NCI-H2196 (cell line): ENCODE results near the gene MYO5A.
"Not testable (repeated sequence)": the region's sequence is repeated elsewhere in the genome, so short reads cannot be mapped to it uniquely, and the experiment has no call there.

Source experiments
- DNase-seq: peaks from one replicate; lab custom pipeline; 2025; ENCODE audit not compliant: unreplicated experiment; lab: John Stamatoyannopoulos, UW

MYO5A gene

GRCh38 chr15:52466134-52466701, 62.5 kb downstream of the MYO5A start:
- DNase-seq: no peak

- no peak for DNase-seq
These were observed 64.2 kb downstream of the MYO5A start for GRCh38 chr15:52464478-52464877.

GRCh38 chr15:52464040-52464439, 64.6 kb downstream of the MYO5A start:
- no peak for DNase-seq

GRCh38 chr15:52463638-52464037, 65.0 kb downstream of the MYO5A start:
- no peak for DNase-seq

GRCh38 chr15:52462806-52463360, 65.8 kb downstream of the MYO5A start:
- no peak for DNase-seq

- DNase-seq: not testable (repeated sequence)
These were observed 69.0 kb downstream of the MYO5A start for GRCh38 chr15:52459701-52460100.

- DNase-seq: not testable (repeated sequence)
These were observed 69.4 kb downstream of the MYO5A start for GRCh38 chr15:52459265-52459664.

GRCh38 chr15:52448011-52448890, 80.4 kb downstream of the MYO5A start:
- no peak for DNase-seq

- no peak for DNase-seq
These were observed 82.7 kb downstream of the MYO5A start for GRCh38 chr15:52445954-52446353.

- no peak for DNase-seq
These were observed 83.1 kb downstream of the MYO5A start for GRCh38 chr15:52445553-52445952.

- DNase-seq: not testable (repeated sequence)
These were observed 85.5 kb downstream of the MYO5A start for GRCh38 chr15:52443205-52443604.

GRCh38 chr15:52441841-52442240, 86.8 kb downstream of the MYO5A start:
- DNase-seq: no peak

- DNase-seq: no peak
These were observed 87.7 kb downstream of the MYO5A start for GRCh38 chr15:52440946-52441345.

GRCh38 chr15:52440414-52440813, 88.3 kb downstream of the MYO5A start:
- no peak for DNase-seq

- no peak for DNase-seq
These were observed 89.2 kb downstream of the MYO5A start for GRCh38 chr15:52439470-52439869.

GRCh38 chr15:52439042-52439441, 89.6 kb downstream of the MYO5A start:
- not testable (repeated sequence) for DNase-seq

GRCh38 chr15:52438047-52438446, 90.6 kb downstream of the MYO5A start:
- DNase-seq: no peak

GRCh38 chr15:52437646-52438045, 91.0 kb downstream of the MYO5A start:
- no peak for DNase-seq

GRCh38 chr15:52436981-52437380, 91.7 kb downstream of the MYO5A start:
- DNase-seq: no peak

- DNase-seq: no peak
These were observed 93.8 kb downstream of the MYO5A start for GRCh38 chr15:52434885-52435284.

- no peak for DNase-seq
These were observed 100.4 kb downstream of the MYO5A start for GRCh38 chr15:52428297-52428696.

- DNase-seq: no peak
These were observed 100.9 kb downstream of the MYO5A start for GRCh38 chr15:52427804-52428203.
